Measurements from ENCODE around the gene AKT3. TPM values are rescaled to one million over a fixed set of nuclear protein-coding genes. Genes with fewer than 3 reads are reported as not detected.

Gene AKT3
- total RNA-seq, 2 donors from 2014 or later: 46.0 to 85.8 TPM

GRCh38 chr1:243646841-243647240 lies 203.2 kb downstream of the AKT3 start:
- DNase-seq (ENCODE audit: low spot score): no peak
- Histone ChIP-seq H3K4me3 (no peak overlapping the region), H3K9me3 (peaks cover 8% of the 10 kb centered on the region), H3K27me3 (replicated peaks; ENCODE audit: insufficient read depth) (no peaks in the 10 kb centered on the region), H3K4me1 (ENCODE audit: control insufficient read depth in 1 of 2, low read depth in 2 of 2) (peaks cover 0 to 4% of the 10 kb centered on the region in 2 donors), H3K36me3 (peaks cover 9% of the 10 kb centered on the region), H3K27ac (no peak overlapping the region)
- ATAC-seq (ENCODE audit: insufficient number of reproducible peaks, low FRiP score, low read depth): no peak
- TF ChIP-seq CTCF (IDR thresholded peaks at IDR 0.05): no peak

- ATAC-seq (ENCODE audit: insufficient number of reproducible peaks, low FRiP score, low read depth): no peak
- H3K36me3 ChIP-seq: peaks cover 12% of the 10 kb centered on the region
- H3K9me3 ChIP-seq: peaks cover 8% of the 10 kb centered on the region
- H3K27me3 ChIP-seq (replicated peaks; ENCODE audit: insufficient read depth): no peaks in the 10 kb centered on the region
- H3K4me3 ChIP-seq: no peak overlapping the region
- H3K27ac ChIP-seq: no peak overlapping the region
- no peak for DNase-seq (ENCODE audit: low spot score)
- TF ChIP-seq CTCF (IDR thresholded peaks at IDR 0.05): no peak
- H3K4me1 ChIP-seq (ENCODE audit: control insufficient read depth in 1 of 2, low read depth in 2 of 2): peaks cover 0 to 4% of the 10 kb centered on the region in 2 donors
These were observed 204.8 kb downstream of the AKT3 start for GRCh38 chr1:243645281-243645680.

- Histone ChIP-seq H3K9me3 (peaks cover 15% of the 10 kb centered on the region), H3K4me3 (no peak overlapping the region), H3K36me3 (peaks cover 14% of the 10 kb centered on the region), H3K4me1 (ENCODE audit: control insufficient read depth in 1 of 2, low read depth in 2 of 2) (peaks cover 1 to 4% of the 10 kb centered on the region in 2 donors), H3K27me3 (replicated peaks; ENCODE audit: insufficient read depth) (no peaks in the 10 kb centered on the region), H3K27ac (no peak overlapping the region)
- ATAC-seq (ENCODE audit: insufficient number of reproducible peaks, low FRiP score, low read depth) (no peak), DNase-seq (ENCODE audit: low spot score) (no peak)
- no peak for TF ChIP-seq CTCF (IDR thresholded peaks at IDR 0.05)
These were observed 207.1 kb downstream of the AKT3 start for GRCh38 chr1:243642936-243643335.

- DNase-seq (ENCODE audit: low spot score) (no peak), ATAC-seq (ENCODE audit: insufficient number of reproducible peaks, low FRiP score, low read depth) (no peak)
- no peak for TF ChIP-seq CTCF (IDR thresholded peaks at IDR 0.05)
- H3K36me3 ChIP-seq: peaks cover 6% of the 10 kb centered on the region
- peaks cover 4 to 7% of the 10 kb centered on the region in 2 donors for H3K4me1 ChIP-seq (ENCODE audit: control insufficient read depth in 1 of 2, low read depth in 2 of 2)
- peaks cover 7% of the 10 kb centered on the region for H3K9me3 ChIP-seq
- no peaks in the 10 kb centered on the region for H3K27me3 ChIP-seq (replicated peaks; ENCODE audit: insufficient read depth)
- no peak overlapping the region for H3K4me3 ChIP-seq
- H3K27ac ChIP-seq: no peak overlapping the region
These were observed 210.9 kb downstream of the AKT3 start for GRCh38 chr1:243639027-243639658.

- TF ChIP-seq CTCF (IDR thresholded peaks at IDR 0.05): no peak
- Histone ChIP-seq H3K27ac (no peak overlapping the region), H3K36me3 (peaks cover 6% of the 10 kb centered on the region), H3K9me3 (peaks cover 7% of the 10 kb centered on the region), H3K4me3 (no peak overlapping the region), H3K27me3 (replicated peaks; ENCODE audit: insufficient read depth) (no peaks in the 10 kb centered on the region), H3K4me1 (ENCODE audit: control insufficient read depth in 1 of 2, low read depth in 2 of 2) (peaks cover 2 to 7% of the 10 kb centered on the region in 2 donors)
- ATAC-seq (ENCODE audit: insufficient number of reproducible peaks, low FRiP score, low read depth): no peak
- DNase-seq (ENCODE audit: low spot score): no peak
These were observed 211.9 kb downstream of the AKT3 start for GRCh38 chr1:243638186-243638585.

All from thoracic aorta (tissue), 2 donors.